ENCODE data around the gene EFS. TPM values are rescaled to one million over a fixed set of nuclear protein-coding genes. Genes with fewer than 3 reads are reported as not detected.
"Not testable (repeated sequence)": the region's sequence is repeated elsewhere in the genome, so short reads cannot be mapped to it uniquely, and the experiment has no call there.

Gene EFS
- total RNA-seq, 1 donor: 10.8 TPM

DNA sequence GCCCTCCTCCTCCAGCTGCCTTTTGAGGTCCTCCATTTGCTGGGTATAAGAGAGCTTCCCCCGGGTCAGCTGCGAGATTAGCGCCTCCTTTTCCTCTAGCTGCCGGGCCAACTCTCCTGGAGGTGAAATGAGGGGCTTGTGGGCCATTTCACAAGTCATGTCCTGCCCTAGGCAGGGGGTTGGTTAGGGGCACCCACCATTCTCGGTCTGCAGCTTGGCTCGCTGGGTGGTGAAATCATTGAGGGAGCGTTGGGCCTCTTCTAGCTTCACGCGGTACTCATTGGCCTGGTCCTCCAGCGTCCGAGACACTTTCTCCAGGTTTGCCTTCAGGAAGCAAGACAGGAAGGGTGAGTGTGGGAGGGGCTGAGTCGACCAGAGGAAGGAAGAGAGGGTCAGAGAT is 24.4 kb upstream of the EFS start:
- DNase-seq (ENCODE audit: low read depth): no peak
- H3K4me3 ChIP-seq (ENCODE audit: low read depth, low read length): no peak overlapping the region
- TF ChIP-seq, protein P1, sequence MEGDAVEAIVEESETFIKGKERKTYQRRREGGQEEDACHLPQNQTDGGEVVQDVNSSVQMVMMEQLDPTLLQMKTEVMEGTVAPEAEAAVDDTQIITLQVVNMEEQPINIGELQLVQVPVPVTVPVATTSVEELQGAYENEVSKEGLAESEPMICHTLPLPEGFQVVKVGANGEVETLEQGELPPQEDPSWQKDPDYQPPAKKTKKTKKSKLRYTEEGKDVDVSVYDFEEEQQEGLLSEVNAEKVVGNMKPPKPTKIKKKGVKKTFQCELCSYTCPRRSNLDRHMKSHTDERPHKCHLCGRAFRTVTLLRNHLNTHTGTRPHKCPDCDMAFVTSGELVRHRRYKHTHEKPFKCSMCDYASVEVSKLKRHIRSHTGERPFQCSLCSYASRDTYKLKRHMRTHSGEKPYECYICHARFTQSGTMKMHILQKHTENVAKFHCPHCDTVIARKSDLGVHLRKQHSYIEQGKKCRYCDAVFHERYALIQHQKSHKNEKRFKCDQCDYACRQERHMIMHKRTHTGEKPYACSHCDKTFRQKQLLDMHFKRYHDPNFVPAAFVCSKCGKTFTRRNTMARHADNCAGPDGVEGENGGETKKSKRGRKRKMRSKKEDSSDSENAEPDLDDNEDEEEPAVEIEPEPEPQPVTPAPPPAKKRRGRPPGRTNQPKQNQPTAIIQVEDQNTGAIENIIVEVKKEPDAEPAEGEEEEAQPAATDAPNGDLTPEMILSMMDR (IDR thresholded peaks at IDR 0.05; ENCODE audit: insufficient read depth, low read length): no peak

DNA sequence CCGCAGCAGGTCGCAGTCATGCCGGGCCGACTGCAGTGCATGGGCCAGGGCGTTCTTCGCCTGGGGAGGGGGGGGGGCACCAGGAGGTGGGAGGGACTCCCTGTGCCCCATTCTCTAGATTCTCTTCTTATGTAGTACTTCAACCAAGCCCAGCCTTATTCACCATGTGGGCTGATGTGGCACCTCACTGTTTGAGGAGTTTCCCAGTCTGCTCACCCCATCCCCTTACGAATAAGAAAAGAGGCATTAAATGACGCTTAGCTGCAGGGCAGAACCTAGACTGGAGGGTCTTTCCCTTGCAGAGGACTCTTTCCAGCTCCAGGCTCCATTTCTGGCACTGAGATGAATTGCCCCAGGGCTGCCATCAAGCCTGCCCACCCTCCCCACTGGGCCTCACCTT is 24.0 kb upstream of the EFS start:
- TF ChIP-seq, protein P1 (IDR thresholded peaks at IDR 0.05; ENCODE audit: insufficient read depth, low read length): no peak
- DNase-seq (ENCODE audit: low read depth): no peak
- no peak overlapping the region for H3K4me3 ChIP-seq (ENCODE audit: low read depth, low read length)

DNA sequence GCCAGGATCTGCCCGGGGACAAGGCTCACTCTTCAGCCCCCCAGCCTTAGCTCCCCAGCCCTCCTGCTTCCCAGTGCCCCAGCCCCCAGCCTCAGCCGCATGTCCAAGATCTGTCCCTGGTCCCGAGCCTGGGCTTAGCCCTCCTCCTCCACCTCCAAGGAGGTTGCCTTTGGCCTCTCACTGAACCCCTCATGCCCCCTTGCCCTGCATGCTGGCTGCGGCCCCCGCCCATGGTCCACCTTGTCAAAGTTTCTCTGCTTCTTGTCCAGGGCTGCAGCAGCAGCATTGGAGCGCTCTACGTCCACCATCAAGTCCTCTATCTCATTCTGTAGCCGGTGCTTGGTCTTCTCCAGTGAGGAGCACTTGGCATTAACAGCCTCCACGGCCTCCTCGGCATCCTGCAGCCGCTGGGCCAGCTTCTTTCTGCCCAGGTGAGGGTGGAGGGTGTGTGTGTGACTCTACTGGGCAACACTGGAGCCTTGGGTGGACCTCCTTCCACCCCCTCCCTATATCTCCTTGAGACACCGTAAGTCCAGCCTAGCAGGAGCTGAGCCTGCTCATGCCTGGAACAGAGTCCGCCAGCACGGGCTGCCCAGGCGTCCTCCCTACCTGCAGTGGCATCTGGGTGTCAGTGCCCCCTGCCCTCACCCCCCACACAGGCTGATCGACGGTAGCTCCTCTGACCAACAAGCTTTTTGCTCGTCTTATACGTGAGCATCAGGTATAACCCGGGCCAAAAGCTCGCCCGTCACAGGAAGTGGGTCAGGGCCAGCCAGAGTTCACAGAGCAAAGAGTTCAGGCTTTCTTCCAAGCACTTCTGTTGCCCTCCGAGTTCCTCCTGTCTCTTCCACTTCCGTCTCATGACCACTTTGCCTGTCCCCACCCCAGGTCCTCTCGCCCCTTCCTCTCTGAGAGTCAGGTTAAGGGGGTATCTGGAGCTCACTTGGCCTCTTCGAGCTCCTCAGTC is 23.2 kb upstream of the EFS start:
- TF ChIP-seq, protein P1 (IDR thresholded peaks at IDR 0.05; ENCODE audit: insufficient read depth, low read length): no peak
- DNase-seq (ENCODE audit: low read depth): no peak
- H3K4me3 ChIP-seq (ENCODE audit: low read depth, low read length): no peak overlapping the region

DNA sequence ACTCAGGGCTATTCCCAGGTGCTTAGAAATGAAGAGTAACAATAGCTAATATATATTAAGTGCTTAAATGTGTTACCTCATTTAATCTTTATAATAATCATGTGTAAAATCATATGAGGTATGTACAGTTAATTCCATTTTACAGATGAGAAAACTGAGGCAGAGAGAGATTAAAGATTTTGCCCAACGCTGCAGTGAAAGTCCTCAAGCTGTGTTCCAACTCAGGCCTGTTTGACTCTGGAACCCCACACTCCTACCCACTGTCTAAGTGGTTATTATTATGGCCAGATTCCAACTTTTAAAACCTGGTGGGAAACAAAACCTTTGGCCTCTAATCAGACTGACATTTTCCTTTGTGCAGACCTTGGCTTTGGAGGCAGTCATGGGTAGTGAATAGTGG is 22.0 kb upstream of the EFS start:
- DNase-seq (ENCODE audit: low read depth): no peak
- TF ChIP-seq, protein P1 (IDR thresholded peaks at IDR 0.05; ENCODE audit: insufficient read depth, low read length): no peak
- no peak overlapping the region for H3K4me3 ChIP-seq (ENCODE audit: low read depth, low read length)

DNA sequence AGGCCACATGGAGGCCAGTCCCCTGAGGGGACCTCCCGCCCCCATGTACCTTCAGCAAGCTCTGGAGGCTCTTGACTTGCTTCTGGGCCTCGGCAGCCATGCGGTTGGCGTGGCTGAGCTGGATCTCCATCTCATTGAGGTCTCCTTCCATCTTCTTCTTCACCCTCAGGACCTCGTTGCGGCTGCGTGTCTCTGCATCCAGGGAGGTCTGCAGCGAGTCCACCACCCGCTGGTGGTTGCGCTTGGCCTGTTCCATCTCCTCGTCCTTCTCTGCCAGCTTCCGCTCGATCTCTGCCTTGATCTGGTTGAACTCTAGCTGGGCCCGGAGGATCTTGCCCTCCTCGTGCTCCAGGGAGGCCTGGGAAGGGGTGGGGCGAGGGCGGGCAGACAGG is 21.3 kb upstream of the EFS start:
- H3K4me3 ChIP-seq (ENCODE audit: low read depth, low read length); DNase-seq (ENCODE audit: low read depth): not testable (repeated sequence)

DNA sequence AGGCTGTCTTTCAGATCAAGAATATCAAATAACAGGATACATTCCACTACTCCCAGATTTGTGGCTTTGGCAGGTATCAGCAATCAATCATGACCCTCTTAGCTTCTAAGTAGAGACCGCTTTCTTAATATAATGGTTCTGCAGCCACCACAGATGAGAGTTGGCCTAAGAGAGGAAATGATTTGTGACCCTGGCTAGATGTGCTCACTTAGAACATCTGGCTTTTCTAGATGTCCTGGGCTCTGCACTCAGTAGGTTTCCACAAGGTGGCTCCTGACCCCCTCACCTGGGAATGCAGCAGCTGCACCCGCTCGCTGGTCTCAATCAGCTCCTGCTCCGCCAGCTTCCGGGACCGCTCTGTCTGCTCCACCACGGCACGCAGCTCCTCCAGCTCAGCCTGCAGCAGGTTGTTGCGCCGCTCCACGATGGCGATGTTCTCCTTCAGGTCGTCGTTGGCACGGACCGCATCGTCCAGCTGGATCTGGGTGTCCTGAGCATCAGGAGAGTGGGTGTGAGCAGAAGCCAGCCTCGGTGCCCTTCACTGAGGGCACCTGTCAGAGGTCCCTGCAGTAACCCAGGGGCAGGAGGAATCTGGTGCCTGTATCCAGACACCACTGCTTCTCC is 20.8 kb upstream of the EFS start:
- no peak overlapping the region for H3K4me3 ChIP-seq (ENCODE audit: low read depth, low read length)
- TF ChIP-seq, protein P1 (IDR thresholded peaks at IDR 0.05; ENCODE audit: insufficient read depth, low read length): no peak
- no peak for DNase-seq (ENCODE audit: low read depth)

DNA sequence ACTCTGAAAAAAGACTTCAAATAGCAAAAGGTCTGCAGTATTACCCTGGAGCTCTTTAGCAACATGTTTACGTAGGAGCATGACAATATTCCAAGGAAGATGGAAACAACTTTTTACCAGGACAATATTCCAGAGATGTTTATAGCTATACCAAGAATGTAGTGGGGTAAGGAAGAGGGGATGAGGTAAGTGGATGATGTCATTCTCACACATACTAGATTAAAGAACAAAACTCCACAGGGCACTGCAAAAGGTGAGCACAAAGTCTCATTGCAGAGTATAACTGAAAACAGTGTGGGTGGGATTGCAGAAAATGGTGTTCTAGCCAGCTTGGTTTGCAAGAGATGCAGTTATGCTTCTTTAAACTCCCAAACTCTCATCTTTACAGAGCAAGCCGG is 20.3 kb upstream of the EFS start:
- TF ChIP-seq, protein P1 (IDR thresholded peaks at IDR 0.05; ENCODE audit: insufficient read depth, low read length): no peak
- H3K4me3 ChIP-seq (ENCODE audit: low read depth, low read length): no peak overlapping the region
- DNase-seq (ENCODE audit: low read depth): no peak

Measured in fibroblast of the aortic adventitia (primary cell).